Ovary (tissue), 3 donors: ENCODE measurements around the gene IRAK1.

Experiments
- POLR2A ChIP-seq: fragments of 450-650 bp; IDR thresholded peaks from one replicate; pipeline ENCODE4 v1.6.1; 2017; ENCODE audit warnings: antibody characterized with exemption, mild to moderate bottlenecking, moderate library complexity
- TF ChIP-seq, protein P1 (sequence below), 3 donors: fragments of 450-650 bp in 2 of 3; fragments of 200-600 bp in 1 of 3; IDR thresholded peaks; one replicate each; pipeline versions ENCODE4 v1.5.1 to v1.8.0; 2016 to 2022; ENCODE audit warnings: antibody characterized with exemption in 3 of 3, mild to moderate bottlenecking in 1 of 3
- donor health status: DM: no; HTN: no; CAD: no.

DNA sequence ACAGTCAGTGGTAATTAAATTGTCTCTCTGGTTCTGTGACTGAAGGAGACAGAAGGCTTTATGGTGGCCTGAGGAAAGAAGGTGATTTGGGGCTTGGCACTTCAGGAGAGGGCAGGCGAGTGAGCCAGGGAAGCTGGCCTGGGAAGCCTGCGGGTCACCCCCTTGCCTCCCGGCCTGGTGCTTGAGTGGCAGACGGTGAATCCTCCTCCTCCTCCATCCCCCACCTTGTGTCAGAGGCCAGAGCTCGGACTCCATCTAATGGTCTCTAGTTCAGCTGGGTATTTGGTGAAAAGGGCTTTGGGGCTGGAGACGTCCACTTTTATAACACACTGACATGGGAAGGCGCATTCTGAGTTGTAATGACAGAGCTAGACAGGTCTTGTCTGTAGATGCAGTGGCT, 38.5 kb downstream of the IRAK1 start:
- TF ChIP-seq, protein P1, sequence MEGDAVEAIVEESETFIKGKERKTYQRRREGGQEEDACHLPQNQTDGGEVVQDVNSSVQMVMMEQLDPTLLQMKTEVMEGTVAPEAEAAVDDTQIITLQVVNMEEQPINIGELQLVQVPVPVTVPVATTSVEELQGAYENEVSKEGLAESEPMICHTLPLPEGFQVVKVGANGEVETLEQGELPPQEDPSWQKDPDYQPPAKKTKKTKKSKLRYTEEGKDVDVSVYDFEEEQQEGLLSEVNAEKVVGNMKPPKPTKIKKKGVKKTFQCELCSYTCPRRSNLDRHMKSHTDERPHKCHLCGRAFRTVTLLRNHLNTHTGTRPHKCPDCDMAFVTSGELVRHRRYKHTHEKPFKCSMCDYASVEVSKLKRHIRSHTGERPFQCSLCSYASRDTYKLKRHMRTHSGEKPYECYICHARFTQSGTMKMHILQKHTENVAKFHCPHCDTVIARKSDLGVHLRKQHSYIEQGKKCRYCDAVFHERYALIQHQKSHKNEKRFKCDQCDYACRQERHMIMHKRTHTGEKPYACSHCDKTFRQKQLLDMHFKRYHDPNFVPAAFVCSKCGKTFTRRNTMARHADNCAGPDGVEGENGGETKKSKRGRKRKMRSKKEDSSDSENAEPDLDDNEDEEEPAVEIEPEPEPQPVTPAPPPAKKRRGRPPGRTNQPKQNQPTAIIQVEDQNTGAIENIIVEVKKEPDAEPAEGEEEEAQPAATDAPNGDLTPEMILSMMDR (IDR thresholded peaks at IDR 0.05): no peak
- no peak for TF ChIP-seq POLR2A
